SK-N-MC (cell line): Measurements from ENCODE around the gene GREB1L.

ENCODE experiments used
- DNase-seq: peaks from one replicate; pipeline ENCODE4 v3.0.0-alpha.2; 2011; ENCODE audit warnings: low read depth, low spot score
- H3K27ac ChIP-seq: fragments of 200-600 bp; sonication (generic); 2 replicates; pipeline ENCODE4 v1.5.1; 2016; ENCODE audit warnings: mixed run types
- H3K36me3 ChIP-seq: fragments of 200-600 bp; sonication (generic); 2 replicates; pipeline ENCODE4 v1.6.1; 2017; ENCODE audit warnings: antibody characterized with exemption, low read length, mixed read lengths; ENCODE audit not compliant: insufficient read depth
- H3K4me3 ChIP-seq: fragments of 200-600 bp; sonication (generic); 2 replicates; pipeline ENCODE4 v1.5.1; 2016
- H3K9ac ChIP-seq: fragments of 200-600 bp; sonication (generic); 2 replicates; pipeline ENCODE4 v1.8.0; 2017; ENCODE audit warnings: mixed run types, mixed read lengths; ENCODE audit not compliant: insufficient read length
- H3K9me3 ChIP-seq: fragments of 200-600 bp; sonication (generic); 2 replicates; pipeline ENCODE4 v1.6.1; 2017; ENCODE audit warnings: low read depth, mild to moderate bottlenecking, antibody characterized with exemption, low read length, moderate library complexity, mixed read lengths
- EZH2 ChIP-seq: fragments of 200-600 bp; sonication (generic); IDR thresholded peaks from one replicate; pipeline ENCODE4 v1.6.1; 2017; ENCODE audit warnings: antibody characterized with exemption
- FOXP2 ChIP-seq: optimal IDR thresholded peaks from 2 replicates; pipeline ENCODE3; 2011; ENCODE audit warnings: mild to moderate bottlenecking, moderate library complexity; ENCODE audit not compliant: insufficient read depth; ENCODE audit errors: extremely low read length, control extremely low read depth
- POLR2AphosphoS5 ChIP-seq: IDR thresholded peaks from 2 replicates; pipeline ENCODE4 v1.6.1; 2012; ENCODE audit warnings: mild to moderate bottlenecking, low read depth, low read length, borderline replicate concordance

GREB1L gene

DNA sequence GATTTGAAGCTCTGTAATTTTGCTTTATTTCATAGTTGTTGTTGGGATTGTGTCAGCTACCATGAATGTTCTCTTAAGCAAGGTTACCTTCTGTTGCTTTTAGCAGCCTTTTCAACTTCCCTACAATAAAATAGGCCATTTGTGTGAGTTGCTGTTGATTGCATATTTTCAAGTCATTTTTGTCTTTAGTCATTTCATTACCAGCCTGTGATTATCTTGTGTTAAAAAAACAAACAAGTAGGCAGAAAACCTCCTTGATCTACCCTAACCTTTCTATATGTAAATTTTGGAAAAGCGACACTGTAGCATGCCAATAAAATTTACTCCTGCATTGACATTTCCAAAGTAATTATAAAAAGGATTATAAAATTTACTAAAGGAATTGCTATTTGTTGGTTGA is 19.3 kb downstream of the GREB1L start:
- Histone ChIP-seq H3K27ac (no peak overlapping the region), H3K36me3 (no peaks in the 10 kb centered on the region), H3K4me3 (no peak overlapping the region), H3K9ac (no peak overlapping the region), H3K9me3 (no peaks in the 10 kb centered on the region)
- no peak for DNase-seq
- TF ChIP-seq EZH2 (no peak), FOXP2 (no peak), POLR2AphosphoS5 (no peak)

DNA sequence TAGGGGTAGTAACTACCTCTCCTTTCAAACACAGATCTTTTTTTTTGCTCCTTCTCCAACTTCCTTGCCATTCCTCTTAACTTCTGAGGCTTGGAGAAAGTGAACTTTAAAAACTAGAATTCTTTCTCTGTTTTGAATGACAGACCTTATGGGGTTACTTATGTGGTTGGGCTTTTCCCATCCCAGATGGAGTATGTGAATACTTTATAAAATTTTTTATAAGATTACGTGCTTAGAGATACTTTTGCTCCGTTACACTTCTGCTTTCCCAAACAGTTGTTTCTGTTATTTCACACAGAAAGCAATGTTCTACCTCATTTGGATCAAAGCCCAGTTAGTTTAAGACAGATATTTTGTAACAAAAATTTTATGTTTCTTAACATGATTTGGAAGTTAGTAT is 20.2 kb downstream of the GREB1L start:
- H3K27ac ChIP-seq: no peak overlapping the region
- no peak for DNase-seq
- H3K9me3 ChIP-seq: no peaks in the 10 kb centered on the region
- H3K36me3 ChIP-seq: no peaks in the 10 kb centered on the region
- TF ChIP-seq POLR2AphosphoS5: no peak
- no peak for TF ChIP-seq FOXP2
- TF ChIP-seq EZH2: no peak
- H3K4me3 ChIP-seq: no peak overlapping the region
- no peak overlapping the region for H3K9ac ChIP-seq

DNA sequence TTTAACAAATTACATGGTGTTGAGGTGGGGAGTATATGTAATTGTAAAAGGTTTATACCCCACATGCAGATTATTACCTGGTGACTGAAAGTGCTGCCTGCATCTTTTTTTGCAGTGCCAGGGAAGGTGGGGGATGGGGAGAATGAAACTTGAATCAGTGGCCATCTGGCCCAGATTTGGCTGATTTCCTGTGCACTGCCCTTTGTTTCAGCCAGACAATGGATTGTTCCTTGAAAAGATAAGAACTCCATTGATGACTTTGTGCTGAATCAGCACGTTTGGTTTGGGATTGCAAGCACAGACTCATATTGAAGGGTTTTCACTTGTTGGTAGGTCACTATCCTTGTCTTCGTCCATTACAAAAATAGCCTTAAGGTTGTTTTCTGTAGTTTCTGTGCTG is 20.9 kb downstream of the GREB1L start:
- DNase-seq: no peak
- H3K27ac ChIP-seq: no peak overlapping the region
- TF ChIP-seq POLR2AphosphoS5 (no peak), EZH2 (no peak), FOXP2 (no peak)

DNA sequence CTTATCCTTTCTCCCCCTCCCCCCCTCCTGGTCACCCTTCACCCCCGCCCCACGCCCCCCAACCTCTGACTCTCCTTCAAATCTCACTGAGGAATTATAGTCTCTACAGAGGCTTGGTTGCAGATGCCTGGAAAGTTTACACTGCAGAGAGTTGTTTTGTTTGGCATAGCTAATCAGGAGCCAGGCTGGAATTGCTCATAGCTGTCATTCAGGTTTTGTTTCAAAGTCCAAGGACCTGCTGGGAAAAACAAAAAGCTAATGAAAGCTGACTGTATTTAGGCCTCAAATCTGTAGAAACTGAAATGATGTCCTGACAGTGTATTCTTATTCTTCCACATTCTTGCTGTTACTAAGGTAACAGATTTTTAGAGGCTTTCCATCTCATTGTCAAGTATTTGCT is 22.6 kb downstream of the GREB1L start:
- TF ChIP-seq POLR2AphosphoS5: no peak
- Histone ChIP-seq H3K9ac (no peak overlapping the region), H3K27ac (no peak overlapping the region), H3K4me3 (no peak overlapping the region), H3K36me3 (no peaks in the 10 kb centered on the region), H3K9me3 (no peaks in the 10 kb centered on the region)
- no peak for DNase-seq

More for the DNA sequence above, 20.9 kb downstream of the GREB1L start:
- Histone ChIP-seq H3K4me3 (no peak overlapping the region), H3K36me3 (no peaks in the 10 kb centered on the region), H3K9ac (no peak overlapping the region), H3K9me3 (no peaks in the 10 kb centered on the region)

DNA sequence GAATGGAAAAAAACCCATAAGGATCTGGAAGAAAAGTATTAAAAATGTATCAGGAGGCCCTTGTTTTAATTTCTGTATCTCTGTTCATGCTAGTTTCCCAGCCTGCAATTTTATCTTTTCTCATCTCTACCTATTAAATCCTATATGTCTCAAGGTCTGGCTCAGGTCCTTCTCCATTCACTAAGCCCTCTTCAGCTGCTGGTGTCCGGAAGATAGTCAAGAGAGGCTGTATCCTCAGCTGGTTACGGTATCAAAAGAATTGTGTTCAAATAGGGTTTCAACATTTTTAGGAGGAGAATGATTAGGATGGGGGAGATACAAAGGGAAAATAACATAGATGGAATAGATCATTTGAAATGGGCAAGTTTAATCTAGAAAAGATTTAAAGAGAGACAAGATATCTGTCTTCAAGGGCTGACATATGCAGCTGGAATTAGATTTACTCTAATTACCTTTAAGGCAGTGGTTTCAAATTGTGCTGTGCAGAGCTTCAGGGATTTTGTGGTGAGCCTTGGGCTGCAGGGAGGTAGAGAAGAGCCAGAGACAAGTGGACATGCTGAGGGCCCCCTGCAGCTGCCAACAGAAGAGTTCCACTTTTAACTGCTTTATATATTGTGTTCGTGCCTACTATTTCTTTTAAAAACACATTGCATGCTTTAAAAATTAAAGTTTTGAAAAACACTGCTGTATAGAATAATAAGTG is 24.1 kb downstream of the GREB1L start:
- H3K4me3 ChIP-seq: no peak overlapping the region
- DNase-seq: no peak
- no peaks in the 10 kb centered on the region for H3K36me3 ChIP-seq
- no peak overlapping the region for H3K9ac ChIP-seq
- H3K9me3 ChIP-seq: no peaks in the 10 kb centered on the region
- H3K27ac ChIP-seq: no peak overlapping the region
- TF ChIP-seq POLR2AphosphoS5 (no peak), EZH2 (no peak), FOXP2 (no peak)

DNA sequence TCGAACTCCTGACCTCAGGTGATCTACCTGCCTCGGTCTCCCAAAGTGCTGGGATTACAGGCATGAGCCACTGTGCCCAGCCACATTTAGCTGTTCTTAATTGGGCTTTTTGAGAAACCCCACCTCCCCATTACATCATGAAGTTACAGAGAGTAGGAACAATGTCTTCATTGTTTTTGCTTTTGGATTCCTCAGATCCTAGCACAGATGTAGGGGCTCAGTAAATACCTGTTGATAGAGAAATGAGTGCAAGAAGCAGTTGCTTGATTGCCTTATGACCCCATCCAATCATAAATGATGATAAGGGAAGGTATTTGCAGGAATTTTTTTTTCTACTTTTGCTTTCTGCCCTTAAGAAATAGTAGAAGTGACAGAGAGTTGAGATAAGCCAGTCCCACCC is 25.4 kb downstream of the GREB1L start:
- no peak overlapping the region for H3K9ac ChIP-seq
- no peak overlapping the region for H3K4me3 ChIP-seq
- H3K36me3 ChIP-seq: no peaks in the 10 kb centered on the region
- no peak for TF ChIP-seq EZH2
- H3K27ac ChIP-seq: no peak overlapping the region
- DNase-seq: no peak
- no peaks in the 10 kb centered on the region for H3K9me3 ChIP-seq

DNA sequence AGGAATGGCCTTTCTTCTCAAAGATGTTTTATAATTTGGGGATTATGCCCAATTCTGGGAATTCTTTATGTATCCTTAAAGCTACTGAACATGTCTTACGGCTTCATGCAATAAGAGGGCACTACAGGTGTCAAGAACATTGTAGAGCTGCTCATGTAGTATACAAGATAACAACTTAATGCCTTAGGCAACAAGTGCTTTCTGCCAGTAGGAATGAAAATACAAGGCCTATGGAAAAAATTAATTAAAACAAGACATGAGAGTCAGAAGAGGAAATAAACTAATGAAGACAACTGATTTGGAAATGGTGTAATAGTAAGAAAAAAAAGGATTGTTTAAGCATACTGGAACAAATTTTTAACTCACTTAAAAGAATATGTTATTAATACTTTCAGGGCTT is 27.3 kb downstream of the GREB1L start:
- no peaks in the 10 kb centered on the region for H3K36me3 ChIP-seq
- TF ChIP-seq POLR2AphosphoS5 (no peak), EZH2 (no peak), FOXP2 (no peak)
- no peak overlapping the region for H3K9ac ChIP-seq
- no peaks in the 10 kb centered on the region for H3K9me3 ChIP-seq
- no peak overlapping the region for H3K4me3 ChIP-seq
- H3K27ac ChIP-seq: no peak overlapping the region
- no peak for DNase-seq

DNA sequence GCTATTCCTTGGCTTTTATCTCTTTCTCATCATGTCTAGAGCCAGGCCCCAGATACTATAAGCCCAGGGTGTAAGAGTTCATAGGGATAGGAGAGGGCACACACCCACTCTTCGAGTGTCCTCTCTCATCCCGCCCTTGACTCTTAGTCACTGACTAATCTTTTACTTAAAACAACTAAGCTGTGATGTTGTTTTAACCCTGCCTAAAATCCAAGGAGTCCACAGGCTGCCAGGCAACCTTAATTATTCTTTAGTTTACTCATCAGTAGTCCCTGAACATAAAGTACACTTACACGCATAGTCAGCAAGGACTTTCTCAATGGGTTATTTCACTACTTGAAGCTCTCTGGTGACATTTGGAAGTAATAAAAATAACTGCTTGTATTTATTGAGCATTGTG is 28.4 kb downstream of the GREB1L start:
- H3K36me3 ChIP-seq: no peaks in the 10 kb centered on the region
- H3K9me3 ChIP-seq: no peaks in the 10 kb centered on the region
- TF ChIP-seq EZH2 (no peak), FOXP2 (no peak), POLR2AphosphoS5 (no peak)
- H3K27ac ChIP-seq: no peak overlapping the region
- H3K9ac ChIP-seq: no peak overlapping the region
- no peak overlapping the region for H3K4me3 ChIP-seq
- DNase-seq: no peak

DNA sequence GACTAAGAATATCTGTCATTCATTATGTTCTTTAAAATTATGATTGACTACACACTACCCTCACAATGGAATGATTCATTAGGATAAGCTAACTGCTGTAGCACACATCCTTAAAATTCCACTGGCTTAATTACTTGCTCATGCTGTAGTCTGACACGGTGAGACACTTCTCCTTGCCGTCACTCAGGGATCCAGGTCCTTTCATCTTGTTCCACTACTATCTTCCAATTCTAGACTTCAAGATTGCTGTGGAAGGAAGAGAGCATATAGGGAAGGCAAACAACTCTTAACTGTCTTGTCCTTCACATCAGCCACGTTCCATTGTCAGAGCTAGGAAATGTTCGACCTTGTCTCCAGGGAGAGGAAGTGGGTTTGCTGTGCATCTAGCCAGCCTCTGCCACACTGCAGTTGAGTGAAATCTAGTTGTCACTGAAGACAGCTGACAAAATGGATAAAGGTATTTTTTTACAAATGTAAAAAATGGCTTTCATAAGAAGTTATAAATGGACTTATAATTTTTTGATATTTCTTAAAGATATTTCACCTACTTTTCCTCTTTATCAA is 30.1 kb downstream of the GREB1L start:
- H3K9me3 ChIP-seq: no peaks in the 10 kb centered on the region
- TF ChIP-seq FOXP2: no peak
- TF ChIP-seq POLR2AphosphoS5: no peak
- TF ChIP-seq EZH2: no peak
- H3K27ac ChIP-seq: no peak overlapping the region
- no peaks in the 10 kb centered on the region for H3K36me3 ChIP-seq
- H3K9ac ChIP-seq: no peak overlapping the region
- no peak for DNase-seq
- no peak overlapping the region for H3K4me3 ChIP-seq
